Heart left ventricle (tissue), 13 donors: ENCODE measurements around the gene GBP2.

Experiments
- CTCF ChIP-seq, 12 donors: fragments of 200-600 bp; sonication (generic) in 4 of 12; IDR thresholded peaks; one replicate each; pipeline versions ENCODE4 v1.5.0 to v1.8.0; 2018 to 2022; ENCODE audit warnings: antibody characterized with exemption in 12 of 12, mild to moderate bottlenecking in 5 of 12
- POLR2A ChIP-seq, 2 donors: fragments of 450-650 bp; IDR thresholded peaks; one replicate each; pipeline ENCODE4 v1.6.1; 2017; ENCODE audit warnings: antibody characterized with exemption in 2 of 2, mild to moderate bottlenecking in 2 of 2, moderate library complexity in 2 of 2
- donor health status: ischemic (EF 13 %, LVEDD 7.1; RV severe dilation, severe dysfunction).
- donor health status: DM: no; HTN: yes; CAD: no.
- donor health status: DM: no; HTN: no; CAD: no.
- donor health status: ischemic (EF 25% LVEDD 6.9; RV normal size, moderate dysfunction).
- donor health status: ischemic (EF 25% LVEDD 5.7; RV mildly dilated, moderate dysfunction).
- donor health status: ischemic (EF 35%, LVEDD 5.7; RV mildly dilated, moderate dysfunction).
- donor health status: nonischemic (EF 11% LVEDD 7.7; RV severe dilation, severe dysfunction).
- donor health status: DM: yes; HTN: yes; CAD: no.
- donor health status: PGD.
- donor health status: ischemic (EF 29% LVEDD 5.4; RV normal size, mild dysfunction).
- donor health status: nonischemic (EF 23%, LVEDD 6.1; RV moderate dilation, normal function).

- TF ChIP-seq CTCF (IDR thresholded peaks at IDR 0.05), result no peak
- TF ChIP-seq POLR2A (IDR thresholded peaks at IDR 0.05), result no peak
Measured at GRCh38 chr1:89100412-89100811, 25.5 kb downstream of the GBP2 start.
